HG03025 (cell line): ENCODE data around the gene HDAC4.

Experiments used
- ATAC-seq: cut with Tn5 transposase; IDR thresholded peaks from one replicate; pipeline ENCODE4 v1.9.1; 2021; ENCODE audit warnings: mild to moderate bottlenecking, moderate library complexity; ENCODE audit not compliant: unreplicated experiment, low FRiP score

The HDAC4 gene

DNA sequence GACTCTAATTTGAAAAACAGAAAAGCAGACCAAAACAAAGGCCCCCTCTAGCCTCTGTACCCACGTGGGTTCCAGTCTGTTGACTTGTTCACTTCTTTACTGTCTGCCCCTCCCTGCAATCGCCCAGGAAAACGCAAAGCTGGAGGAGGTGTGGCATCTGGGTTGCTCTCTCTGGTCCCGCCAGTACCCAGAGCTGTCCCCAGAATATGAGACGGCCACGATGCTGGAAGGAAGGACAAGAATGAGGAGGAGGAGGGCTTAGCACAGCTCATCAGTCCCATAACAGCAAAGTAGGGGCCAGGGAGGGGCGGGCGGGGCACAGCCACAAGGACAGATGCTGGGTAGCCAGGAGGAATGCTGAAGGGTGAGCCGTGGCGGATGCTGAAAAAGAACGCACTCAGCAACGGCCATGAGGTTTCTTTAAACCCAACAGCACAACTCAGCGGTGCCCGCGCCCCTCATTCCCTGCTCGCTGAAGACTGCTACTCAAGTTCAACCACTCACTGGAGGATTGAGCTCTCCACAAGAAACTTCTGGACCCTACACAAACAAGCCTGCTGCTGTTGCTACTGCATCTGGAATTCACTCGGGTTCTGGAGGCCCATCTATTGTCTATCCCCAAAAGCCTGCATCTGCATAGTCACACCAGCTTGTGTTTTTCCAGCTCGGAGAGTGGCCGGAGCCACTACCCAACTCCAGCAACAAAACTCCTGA, 187.7 kb downstream of the HDAC4 start:
- ATAC-seq, result no peak

GRCh38 chr2:239212121-239212928, 188.5 kb downstream of the HDAC4 start:
- no peak for ATAC-seq

- ATAC-seq, result no peak
Measured at GRCh38 chr2:239211396-239212094, 189.3 kb downstream of the HDAC4 start.

GRCh38 chr2:239209783-239210182, 191.0 kb downstream of the HDAC4 start:
- no peak for ATAC-seq

DNA sequence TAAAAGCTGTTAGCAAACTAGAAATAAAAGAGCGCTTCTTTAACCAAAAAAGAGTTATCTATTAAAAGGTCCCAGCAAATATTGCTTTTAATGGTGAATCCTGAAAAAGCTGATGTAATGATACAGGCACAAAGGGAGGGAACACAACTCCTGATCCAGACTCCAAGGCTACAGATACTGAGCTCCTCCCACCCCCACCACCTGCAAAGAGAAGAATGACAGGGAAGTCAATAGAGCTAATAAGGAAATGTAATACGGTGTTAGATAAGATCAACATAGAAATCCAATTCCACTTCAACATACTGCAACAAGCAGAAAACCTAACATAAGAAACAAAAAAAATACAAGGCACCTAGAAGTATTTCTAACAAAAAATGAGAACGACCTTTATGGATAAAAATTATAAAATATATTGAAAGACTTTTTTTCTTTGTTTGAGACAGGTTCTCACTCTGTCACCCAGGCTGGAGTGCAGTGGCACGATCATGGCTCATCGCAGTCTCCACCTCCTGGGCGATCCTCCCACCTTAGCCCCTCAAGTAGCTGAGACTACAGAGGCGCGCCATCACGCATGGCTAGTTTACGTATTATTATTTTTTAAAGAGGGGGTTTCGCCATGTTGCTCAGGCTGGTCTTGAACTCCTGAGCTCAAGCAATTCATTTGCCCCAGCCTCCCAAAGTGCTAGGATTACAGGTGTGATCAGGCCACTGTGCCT, 192.2 kb downstream of the HDAC4 start:
- ATAC-seq, result no peak

- no peak for ATAC-seq
Measured at GRCh38 chr2:239206851-239207250, 194.0 kb downstream of the HDAC4 start.

- ATAC-seq, result no peak
Measured at GRCh38 chr2:239206042-239206441, 194.8 kb downstream of the HDAC4 start.

DNA sequence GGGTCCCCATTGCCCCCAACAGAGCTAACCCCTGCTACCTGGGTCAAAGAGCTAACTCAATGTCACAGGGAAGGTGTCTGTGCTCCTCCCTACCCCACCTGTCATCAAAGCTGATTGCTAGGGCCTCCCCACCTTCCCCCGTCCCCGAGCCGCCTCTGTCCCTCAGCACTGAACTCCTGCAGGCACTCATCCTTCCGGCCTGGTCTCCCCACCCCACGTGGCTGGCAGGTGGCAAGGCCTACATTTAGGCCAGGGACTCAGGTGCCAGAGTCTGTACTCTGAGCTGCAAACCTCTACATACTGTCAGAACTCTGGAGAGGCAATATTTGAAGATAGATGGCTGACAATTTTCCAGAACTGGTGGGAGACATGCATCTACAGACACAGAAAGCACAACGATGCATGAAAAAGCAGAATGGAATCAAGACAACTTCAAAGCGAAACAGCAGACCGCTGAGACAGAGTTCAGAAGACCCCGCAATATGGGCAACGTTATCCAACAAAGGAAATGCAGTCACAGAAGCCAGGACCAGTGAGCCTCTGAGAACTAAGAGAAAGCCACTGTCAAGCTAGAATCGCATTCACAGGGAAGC, 195.8 kb downstream of the HDAC4 start:
- no peak for ATAC-seq

DNA sequence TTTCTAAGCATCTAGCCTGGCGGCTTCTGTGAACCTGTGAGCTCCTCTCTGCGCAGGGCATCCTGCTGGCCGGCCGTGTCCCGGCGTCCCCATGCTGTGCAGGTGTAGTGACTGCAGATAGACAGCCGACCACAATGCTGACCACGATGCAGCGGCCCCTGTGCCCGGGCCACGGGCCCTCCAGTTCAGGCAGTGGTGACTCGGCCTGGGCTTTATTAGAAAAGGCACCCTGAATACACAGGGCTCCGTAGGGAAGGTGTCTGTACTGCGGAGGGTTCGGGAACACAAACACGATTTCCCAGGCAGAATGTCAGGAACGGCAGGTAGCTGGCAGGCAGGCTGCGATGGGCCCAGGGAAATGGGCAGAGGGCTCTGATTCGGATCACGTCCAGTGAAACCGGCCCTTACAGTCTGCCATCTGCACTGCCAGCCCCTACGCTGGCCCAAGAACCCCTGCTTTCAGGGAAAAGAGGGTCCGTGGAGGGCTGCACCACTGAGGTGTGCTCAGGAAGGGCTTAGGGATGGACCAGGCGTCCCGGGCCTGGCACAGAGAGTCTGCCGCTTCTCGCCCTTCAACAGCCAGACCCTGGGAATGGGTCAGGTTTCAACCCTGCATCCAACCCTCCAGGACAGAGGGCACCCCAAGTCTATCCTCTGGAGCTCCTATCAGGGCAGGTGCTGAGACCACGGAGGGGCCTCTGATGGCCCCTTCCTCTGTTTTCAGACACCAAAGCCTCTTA, 196.5 kb downstream of the HDAC4 start:
- ATAC-seq, result no peak

DNA sequence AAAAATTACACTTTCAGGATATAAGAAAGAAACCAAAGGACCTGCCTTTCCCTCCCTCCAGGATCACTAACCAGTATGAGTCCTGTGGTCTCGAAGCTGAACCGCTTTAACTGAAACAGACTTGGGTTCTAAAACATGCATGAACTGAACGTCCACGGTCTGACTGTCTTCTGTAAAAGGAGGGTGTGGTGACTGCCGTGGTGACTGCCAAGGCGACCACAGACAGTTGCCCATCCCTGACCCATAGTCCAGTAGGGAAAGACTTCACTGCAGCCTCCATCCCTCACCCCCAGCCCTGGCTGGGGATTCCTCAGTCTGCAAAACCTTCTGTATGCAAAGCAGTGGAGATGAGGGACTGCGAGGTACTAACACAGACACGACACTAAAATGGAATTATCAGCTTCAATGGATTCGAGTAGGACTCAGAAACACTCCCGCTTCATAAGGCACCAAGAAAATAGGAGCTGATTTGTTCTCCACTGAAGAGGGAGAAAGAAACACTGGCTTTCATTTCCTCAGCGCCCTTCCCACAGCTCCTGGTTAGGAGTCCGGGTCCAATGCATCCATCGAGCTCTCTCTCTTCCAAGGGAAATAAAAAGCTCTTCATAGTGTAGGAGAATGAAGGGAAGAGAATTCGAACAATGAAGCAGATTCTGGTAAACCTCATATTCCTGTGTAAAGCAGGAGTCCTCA, 197.2 kb downstream of the HDAC4 start:
- no peak for ATAC-seq

DNA sequence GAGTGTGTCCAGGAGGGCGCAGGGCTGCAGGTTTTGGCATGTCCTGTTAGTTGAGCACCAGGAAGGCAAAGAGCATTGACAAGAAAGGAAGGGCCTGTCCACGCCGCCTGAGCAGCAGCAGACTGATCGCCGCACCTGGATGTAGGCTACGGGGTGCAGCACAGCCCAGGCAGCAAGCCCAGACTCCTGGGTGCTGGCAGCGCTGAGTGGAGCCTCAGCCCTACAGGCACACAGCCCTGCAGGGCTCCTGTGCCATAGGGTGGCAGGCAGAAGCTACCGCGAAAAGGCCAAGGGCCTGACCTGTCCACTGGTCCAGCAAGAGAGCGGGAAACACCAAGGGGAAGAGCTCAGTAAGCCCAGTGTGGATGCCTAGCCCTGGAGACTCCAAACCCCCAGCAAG, 198.0 kb downstream of the HDAC4 start:
- ATAC-seq, result no peak

DNA sequence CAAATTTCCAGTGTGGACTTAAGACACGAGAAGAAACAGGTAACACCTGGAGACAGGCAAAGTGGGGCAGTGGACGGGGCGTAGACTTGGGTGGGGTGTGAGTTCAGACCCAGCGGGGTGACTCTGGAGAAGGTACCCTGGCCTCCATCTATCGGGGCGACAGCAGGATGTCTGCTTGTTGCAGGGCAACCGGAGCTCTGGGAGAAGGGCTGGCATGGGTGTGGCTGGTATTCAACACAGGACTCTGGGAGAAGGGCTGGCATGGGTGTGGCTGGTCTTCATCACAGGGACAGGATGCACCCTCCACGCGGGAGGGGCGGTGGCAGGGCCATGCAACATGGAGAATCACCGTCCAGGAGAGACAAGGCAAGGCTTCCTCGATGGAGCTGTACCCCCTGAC, 198.5 kb downstream of the HDAC4 start:
- no peak for ATAC-seq

- ATAC-seq, result no peak
Measured at GRCh38 chr2:239201884-239202283, 198.9 kb downstream of the HDAC4 start.

GRCh38 chr2:239201531-239201876, 199.3 kb downstream of the HDAC4 start:
- ATAC-seq, result no peak

DNA sequence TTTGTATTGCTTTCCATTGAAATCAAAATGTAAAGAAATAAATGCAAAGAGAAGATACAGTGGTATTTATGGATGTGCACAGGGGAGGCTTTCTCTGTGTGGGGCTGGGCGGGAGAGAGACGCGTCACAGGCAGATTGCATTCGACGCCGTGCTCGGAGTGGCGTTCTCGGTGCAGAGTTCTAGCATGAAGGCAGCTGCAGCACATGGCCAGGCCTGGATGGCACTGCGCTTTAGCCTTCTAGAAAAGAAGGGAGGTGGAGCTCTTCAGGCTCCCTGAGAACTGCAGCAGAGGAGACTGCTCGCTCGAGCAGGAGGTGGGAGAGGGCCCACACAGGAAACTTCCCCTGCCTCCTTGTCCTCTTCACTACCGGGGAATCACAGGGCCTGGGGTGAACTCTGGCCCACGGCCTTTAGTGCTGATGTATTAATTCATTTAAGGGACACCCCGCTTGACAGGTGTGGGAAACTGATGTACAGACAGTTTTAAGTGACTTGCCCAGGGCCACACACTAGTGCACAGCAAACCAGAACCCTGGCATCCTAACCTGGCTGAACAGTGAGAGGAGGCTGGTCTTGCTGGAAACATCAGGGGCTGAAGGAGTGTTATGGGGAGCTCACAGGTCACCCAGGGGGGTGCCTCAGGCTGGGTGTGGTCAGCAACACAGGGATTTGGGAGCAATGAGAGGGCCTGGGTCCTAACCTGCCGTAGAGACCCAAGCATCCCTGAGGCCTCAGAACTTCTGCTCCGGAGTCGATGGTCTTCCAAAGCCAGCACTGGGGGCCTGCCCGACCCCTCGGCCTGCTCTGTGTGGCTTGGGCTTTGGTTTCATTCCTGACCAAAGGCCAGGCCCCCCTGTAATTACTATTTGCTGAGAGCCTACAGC, 199.9 kb downstream of the HDAC4 start:
- ATAC-seq, result no peak

DNA sequence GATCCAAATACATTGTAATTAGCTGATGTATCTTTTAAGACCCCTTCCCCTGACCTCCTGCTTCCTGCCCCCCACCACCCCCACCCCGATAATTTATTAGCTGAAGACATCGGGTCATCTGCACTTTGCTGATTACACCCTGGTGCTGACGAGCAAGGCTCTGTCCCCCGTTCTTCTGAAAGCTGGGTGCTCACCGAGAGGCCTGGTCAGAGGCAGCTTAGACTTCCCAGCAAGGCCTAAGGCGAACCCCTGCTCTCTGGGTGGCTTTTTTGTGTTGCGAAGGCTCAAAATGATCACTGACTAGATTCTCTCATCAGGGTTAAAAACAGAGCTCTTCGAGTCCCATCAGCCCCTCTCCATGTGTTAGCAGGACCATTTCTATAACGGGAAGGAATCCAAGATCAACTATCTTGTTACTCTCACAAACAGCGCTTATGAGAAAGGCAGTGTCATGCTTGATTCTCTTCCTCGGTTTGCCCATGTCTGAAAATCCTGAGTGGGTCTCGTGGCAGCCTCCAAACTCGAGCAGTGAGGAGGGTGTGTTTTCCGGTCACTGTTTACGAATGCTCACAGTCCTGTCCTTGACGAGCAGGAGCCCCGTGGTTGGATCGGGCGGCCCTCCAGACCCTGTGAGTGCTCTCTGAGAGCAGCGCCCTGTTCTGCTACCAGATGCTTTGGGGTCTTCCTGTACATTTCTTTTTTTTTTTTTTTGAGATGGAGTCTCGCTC, 201.6 kb downstream of the HDAC4 start:
- no peak for ATAC-seq

- no peak for ATAC-seq
Measured at GRCh38 chr2:239198221-239198620, 202.6 kb downstream of the HDAC4 start.

DNA sequence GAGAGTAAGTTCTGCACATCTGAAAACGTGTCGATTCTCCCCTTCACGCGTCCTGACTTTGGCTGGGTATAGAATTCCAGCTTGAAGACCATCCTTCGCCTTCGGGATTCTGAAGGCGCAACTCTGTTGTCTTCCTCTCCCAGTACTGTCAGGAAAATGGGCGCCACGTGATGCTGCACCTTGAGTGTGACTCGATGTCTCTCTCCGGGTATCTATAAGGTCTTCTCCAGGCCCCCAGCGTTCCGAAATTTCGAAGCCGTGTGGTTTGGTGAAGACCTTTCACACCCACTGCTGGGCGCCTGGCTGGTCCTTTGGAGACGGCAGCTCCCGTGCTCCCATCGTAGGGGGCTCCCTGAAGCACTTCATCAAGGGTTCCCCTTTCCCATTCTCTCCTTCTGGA, 203.7 kb downstream of the HDAC4 start:
- ATAC-seq, result no peak
